ACC112 (cell line): ENCODE data around the gene HOXA9.

Experiments
- H2AFZ ChIP-seq: fragments of 200-600 bp; sonication (generic); one replicate; pipeline ENCODE4 v1.6.0; 2017; ENCODE audit warnings: antibody characterized with exemption, low read length; ENCODE audit not compliant: unreplicated experiment
- H3K27ac ChIP-seq: fragments of 200-600 bp; sonication (generic); 2 replicates; pipeline ENCODE4 v1.5.1; 2014; ENCODE audit warnings: low read depth, mild to moderate bottlenecking, antibody characterized with exemption, low read length, moderate library complexity
- H3K27me3 ChIP-seq: fragments of 200-600 bp; sonication (generic); 2 replicates; pipeline ENCODE4 v1.6.1; 2014; ENCODE audit warnings: mild to moderate bottlenecking, antibody characterized with exemption, low read length, moderate library complexity, mixed read lengths; ENCODE audit not compliant: insufficient read depth
- H3K36me3 ChIP-seq: fragments of 200-600 bp; sonication (generic); 2 replicates; pipeline ENCODE4 v1.6.1; 2016; ENCODE audit warnings: mild to moderate bottlenecking, antibody characterized with exemption, low read length, moderate library complexity, mixed read lengths; ENCODE audit not compliant: insufficient read depth
- H3K4me1 ChIP-seq: fragments of 200-600 bp; sonication (generic); one replicate; pipeline ENCODE4 v1.6.1; 2016; ENCODE audit warnings: low read length, mixed read lengths; ENCODE audit not compliant: insufficient read depth, unreplicated experiment, control insufficient read depth
- H3K4me3 ChIP-seq: fragments of 200-600 bp; sonication (generic); 2 replicates; pipeline ENCODE4 v1.5.1; 2014; ENCODE audit warnings: mild to moderate bottlenecking, low read depth, low read length
- H3K79me2 ChIP-seq: fragments of 200-600 bp; sonication (generic); one replicate; pipeline ENCODE4 v1.6.0; 2016; ENCODE audit warnings: low read length; ENCODE audit not compliant: control insufficient read depth, unreplicated experiment, insufficient read depth

The HOXA9 gene

DNA sequence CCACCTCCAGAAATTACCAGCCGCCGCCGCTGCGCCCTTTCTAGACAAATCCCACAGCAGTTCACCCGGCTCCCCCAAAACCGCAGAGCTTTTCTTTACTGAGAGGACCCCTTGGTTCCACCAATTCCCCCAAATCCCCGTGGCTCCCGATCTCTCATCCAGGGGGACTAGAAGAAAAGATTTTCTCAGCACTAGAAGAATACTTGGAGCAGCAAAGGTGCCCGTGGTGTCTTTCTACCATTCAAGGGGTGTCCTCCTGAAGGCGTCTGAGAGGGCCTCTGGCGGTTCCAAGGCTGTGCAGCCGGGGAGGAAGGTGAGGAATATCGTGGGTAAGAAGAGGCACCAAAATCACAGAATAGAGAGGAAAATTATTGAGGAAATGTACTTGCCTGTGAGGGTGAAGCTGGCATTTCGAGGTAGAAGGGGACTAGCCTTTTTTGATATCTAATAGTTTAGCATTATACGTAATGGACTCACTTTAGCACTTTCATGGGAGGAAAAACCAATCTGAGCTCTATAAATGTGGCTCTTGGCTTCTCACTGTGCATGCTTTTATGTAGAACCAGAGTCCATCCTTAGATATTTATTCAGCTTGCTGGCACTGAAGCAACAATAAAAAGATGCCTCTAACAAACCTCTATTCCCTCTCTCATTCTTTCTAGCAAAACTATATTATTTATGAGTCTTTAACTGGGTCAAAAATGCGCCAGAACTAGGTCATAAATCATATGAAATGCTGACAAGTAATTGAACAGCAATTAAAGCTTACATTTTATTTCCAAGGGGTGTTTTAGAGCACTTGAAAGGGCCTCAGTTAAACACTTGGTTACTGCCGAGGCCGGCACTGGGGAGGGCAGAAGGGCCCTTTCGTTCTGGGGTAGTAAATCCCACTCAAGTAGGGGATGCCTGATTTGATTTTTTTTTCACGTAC, 49.0 kb downstream of the HOXA9 start:
- H3K4me3 ChIP-seq = no peak overlapping the region
- H3K27me3 ChIP-seq = peaks cover 95% of the 10 kb centered on the region
- no peak overlapping the region for H2AFZ ChIP-seq
- H3K4me1 ChIP-seq = no peaks in the 10 kb centered on the region
- no peaks in the 10 kb centered on the region for H3K36me3 ChIP-seq
- H3K27ac ChIP-seq = no peak overlapping the region
- no peaks in the 10 kb centered on the region for H3K79me2 ChIP-seq

DNA sequence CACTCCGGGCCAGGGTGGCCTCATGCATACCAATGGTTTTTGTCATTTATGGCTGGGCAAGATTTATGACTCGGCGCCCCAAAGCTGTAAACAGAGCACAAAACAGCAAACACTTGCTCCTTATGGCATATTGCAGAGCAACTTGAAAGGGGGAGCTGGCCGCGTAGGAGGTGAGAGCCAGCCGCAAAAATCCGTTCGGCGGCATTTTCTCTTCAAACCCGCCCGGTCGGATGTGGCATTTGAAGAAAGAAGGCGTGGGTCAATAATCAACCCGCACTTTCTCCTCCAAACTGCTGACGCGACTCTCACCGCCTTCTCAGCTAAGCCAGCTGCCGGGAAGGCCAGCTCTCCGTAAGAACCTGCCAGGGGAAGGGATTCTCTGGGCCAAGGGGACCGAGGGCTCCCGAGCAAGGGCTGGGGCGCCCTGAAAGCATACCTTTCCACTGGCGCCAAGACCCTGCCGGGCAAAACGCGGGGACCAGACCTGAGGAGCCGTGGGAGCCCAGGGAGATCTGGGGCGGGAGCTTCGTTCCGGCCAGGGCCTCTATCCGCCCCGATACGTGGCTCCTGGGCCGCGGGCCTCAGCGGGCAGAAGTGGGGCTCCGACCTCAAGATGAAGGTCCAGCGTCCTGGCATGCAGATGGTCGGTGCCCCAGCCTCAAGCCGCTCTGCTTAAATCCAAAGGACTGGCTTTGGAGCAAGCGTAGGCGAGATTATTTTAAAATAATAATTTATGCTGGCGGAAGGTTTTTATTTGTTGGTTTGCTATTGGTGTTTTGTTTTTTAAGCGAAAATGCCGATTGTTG, 49.9 kb downstream of the HOXA9 start:
- Histone ChIP-seq H2AFZ (no peak overlapping the region), H3K27me3 (peaks cover 95% of the 10 kb centered on the region), H3K36me3 (no peaks in the 10 kb centered on the region), H3K79me2 (no peaks in the 10 kb centered on the region), H3K27ac (no peak overlapping the region), H3K4me3 (no peak overlapping the region), H3K4me1 (no peaks in the 10 kb centered on the region)

DNA sequence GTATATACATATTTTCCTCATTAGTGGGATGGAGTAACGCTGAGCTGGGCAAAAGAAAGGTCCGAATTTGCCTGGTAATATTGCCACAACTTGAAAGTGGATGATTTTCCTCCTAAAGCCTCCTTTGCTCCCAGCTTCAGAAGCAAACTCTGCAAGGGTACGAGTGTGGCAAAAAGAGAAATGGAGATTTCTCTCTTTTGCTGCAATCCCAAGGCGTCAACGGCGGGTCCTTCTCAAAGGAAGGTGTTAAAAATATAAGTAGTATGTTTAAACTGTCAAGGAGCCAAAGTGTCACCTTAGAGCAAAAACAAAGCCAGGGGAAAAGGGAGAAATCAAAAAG, 50.5 kb downstream of the HOXA9 start:
- Histone ChIP-seq H2AFZ (no peak overlapping the region), H3K4me1 (no peaks in the 10 kb centered on the region), H3K79me2 (no peaks in the 10 kb centered on the region), H3K27ac (no peak overlapping the region), H3K4me3 (no peak overlapping the region), H3K36me3 (no peaks in the 10 kb centered on the region), H3K27me3 (peaks cover 96% of the 10 kb centered on the region)

DNA sequence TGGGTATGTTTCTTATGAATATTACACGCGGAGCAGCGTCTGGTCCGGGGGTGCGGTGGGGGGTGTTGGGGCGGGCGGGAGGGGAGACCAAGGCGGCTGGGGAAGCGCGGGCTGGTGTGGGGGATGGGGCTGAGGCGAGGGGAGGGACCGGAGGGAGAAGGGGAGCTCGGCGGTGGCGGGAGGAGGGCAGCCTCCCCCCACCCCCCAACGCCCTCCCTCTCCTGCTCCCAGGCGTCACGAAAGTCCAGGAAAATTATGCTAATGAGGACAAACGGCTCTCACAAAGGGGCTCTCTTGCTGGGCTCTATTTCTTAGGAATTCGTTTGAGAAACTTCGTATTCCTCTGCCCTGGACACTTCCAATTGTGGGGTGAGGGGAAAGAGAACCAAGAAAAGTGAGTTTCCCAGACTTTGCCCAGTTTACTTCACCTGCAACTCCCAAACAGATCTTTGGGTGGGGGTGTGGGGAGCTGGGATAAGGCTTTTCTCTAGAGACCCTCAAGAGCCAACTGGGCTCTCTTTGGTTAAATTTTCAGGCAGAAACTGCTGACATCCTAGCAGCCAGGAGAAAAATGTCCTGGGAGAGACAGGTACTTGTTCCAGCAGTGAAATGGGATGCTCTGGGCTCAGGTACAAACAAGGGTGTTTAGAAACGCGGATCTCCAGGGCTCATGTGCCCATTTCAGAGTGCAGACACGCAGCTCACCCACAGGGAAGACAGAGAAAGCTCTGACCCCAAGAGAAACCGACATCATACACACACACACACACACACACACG, 51.2 kb downstream of the HOXA9 start:
- Histone ChIP-seq H3K4me3 (no peak overlapping the region), H3K27me3 (peaks cover 96% of the 10 kb centered on the region), H3K4me1 (no peaks in the 10 kb centered on the region), H3K27ac (no peak overlapping the region), H2AFZ (no peak overlapping the region), H3K36me3 (no peaks in the 10 kb centered on the region), H3K79me2 (no peaks in the 10 kb centered on the region)

DNA sequence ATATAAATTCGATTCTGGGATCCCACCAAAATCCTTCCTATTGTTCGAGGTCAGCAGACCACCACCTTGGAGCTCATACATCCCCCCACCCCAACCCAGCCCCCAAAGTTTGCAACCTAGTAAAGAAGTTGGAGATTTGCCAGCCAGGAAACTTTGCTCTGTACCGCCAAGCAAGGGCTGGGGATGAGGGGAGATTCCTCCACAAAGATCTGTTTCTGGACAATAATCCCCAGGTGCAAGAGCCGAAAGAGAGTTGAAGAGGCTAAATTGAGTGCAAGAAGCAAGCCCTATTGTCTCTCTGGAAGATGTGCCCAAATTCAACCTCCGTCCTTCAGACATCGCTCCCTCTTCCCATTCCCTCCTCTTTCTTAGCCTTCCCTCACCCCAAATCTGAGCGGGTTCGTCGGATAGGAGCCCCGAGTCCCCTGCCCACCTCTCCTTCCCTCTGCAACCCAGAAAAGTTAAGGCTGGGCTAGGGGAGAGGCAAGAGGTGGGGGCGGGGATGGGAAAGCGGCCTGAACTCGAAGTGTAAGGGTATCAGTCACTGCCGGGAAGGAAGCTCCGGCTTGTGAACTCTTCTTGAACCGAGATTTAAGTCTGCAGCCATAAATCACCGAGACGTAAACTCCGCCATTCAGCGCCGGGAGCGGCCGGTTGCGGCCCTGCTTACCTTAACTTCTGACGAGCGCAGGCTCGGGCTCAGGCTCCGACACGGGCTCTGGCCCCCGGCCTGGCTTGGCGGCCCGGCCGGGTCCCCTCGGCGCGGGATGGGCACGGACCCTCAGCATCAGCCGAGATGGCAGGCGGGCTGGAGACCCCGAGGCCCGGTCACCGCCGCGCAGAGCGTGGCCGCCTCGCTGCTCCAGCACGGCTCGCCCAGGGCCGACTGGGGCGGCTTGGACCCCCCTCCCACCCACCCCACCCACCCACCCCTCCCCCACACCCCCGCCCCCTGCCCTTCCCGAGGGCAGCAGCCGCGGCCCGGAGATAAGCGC, 52.1 kb downstream of the HOXA9 start:
- Histone ChIP-seq H3K4me1 (no peaks in the 10 kb centered on the region), H3K4me3 (no peak overlapping the region), H3K79me2 (no peaks in the 10 kb centered on the region), H2AFZ (no peak overlapping the region), H3K27me3 (peaks cover 96% of the 10 kb centered on the region), H3K27ac (no peak overlapping the region), H3K36me3 (no peaks in the 10 kb centered on the region)
